ENCODE results near the gene SLC22A31.
"Not testable (repeated sequence)": the region's sequence is repeated elsewhere in the genome, so short reads cannot be mapped to it uniquely, and the experiment has no call there.

The SLC22A31 gene

DNA sequence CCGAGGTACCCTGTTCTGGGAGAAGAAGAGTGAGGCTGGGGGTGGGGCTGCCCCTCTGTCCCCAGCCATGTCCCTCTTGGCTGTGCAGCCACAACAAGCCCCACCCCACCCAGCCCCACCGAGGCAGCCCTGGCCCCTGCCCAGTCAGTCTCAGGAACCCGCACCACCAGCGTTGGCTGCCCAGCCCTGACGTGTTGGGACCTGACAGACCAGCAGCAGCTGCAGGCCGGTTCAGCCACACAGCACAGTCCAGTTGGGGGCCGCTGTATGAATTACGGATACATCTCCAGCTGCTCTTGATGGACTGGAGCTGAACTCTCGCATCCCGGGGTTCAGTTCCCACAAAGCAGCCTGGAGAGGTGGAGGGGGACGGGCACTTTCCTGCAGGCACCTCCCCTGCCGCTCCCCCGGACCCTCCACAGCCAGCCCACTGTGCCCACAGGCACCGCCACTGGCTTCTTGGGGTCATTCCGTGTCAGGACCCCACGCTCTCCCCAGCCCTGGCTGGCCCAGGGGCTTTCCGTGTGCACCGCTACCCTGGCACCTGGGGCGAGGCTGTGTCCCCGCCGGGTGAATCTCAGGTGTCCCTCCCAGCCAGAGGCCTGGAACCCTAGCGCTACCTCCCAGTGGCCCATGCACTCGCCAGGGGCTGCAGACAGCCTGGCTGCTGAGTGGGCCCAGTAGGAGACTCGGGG, 21.7 kb downstream of the SLC22A31 start:
- no peak for DNase-seq

DNA sequence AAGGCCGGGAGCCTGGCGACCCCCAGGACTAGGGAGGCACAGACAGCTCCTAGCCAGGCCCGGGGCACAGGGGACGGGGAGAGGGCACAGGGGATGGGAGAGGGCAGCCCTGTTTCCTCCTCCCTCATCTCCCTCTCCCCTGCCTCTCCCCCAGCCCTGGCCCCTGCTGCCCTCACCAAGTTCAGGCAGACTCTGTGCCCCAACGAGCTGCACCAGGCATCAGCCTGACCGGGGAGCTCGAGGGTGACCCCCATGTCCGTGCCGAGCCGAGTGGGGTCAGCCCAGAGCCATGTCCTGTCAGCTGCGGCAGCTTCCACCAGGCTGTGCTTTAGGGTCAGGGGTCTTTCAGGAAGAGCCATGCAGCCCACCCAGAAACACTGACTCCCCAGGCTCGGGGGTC, 22.8 kb downstream of the SLC22A31 start:
- no peak for DNase-seq

- no peak for DNase-seq
Observed at GRCh38 chr16:89176717-89177116, 23.6 kb downstream of the SLC22A31 start.

DNA sequence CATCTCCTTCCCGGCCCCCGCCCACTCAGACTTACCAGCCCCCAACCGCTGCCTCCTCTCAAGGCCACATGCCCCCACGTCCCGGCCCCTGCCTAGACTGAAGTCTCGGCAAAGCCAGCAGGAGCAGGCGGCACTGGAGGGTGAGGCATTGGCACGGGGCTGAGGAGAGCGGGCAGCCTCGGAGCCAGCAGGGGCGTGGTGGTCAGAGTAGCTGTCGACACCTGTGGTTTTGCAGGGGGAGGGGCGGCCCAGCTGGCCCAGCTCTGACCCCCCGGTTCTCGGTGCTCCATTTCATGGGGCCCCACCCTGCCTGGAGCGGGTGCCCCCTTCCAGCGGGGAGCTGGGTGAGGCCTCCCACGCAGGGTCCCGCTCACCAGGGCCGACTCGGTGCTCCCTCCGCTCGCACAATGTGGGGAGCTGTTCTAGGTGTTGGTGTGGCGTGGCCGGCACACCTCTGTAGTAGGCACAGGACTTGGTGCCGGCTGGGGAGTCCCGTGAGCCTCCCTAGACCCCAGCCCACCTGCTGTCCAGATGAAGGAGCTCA, 24.1 kb downstream of the SLC22A31 start:
- no peak for DNase-seq

GRCh38 chr16:89175280-89176146, 24.8 kb downstream of the SLC22A31 start:
- no peak for DNase-seq

DNA sequence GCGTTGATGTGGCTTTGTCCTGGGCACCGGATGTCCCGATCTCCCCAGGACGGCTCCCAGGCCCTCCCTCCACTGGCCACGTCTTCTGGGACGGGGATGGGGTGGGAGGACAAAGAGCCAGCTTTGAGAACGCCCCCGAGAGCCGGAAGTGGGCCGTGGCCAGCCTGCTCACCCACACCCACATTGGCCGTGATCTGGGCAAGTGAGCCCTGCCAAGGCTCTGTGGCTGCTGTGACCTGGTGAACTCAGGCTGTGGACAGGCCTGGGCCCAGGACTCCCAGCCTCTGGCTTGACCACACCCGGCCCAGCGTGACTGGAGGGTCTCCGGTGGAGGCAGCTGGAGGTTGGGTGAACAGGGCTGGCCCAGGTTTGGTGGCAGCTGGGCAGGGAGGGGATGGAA, 25.5 kb downstream of the SLC22A31 start:
- no peak for DNase-seq

DNA sequence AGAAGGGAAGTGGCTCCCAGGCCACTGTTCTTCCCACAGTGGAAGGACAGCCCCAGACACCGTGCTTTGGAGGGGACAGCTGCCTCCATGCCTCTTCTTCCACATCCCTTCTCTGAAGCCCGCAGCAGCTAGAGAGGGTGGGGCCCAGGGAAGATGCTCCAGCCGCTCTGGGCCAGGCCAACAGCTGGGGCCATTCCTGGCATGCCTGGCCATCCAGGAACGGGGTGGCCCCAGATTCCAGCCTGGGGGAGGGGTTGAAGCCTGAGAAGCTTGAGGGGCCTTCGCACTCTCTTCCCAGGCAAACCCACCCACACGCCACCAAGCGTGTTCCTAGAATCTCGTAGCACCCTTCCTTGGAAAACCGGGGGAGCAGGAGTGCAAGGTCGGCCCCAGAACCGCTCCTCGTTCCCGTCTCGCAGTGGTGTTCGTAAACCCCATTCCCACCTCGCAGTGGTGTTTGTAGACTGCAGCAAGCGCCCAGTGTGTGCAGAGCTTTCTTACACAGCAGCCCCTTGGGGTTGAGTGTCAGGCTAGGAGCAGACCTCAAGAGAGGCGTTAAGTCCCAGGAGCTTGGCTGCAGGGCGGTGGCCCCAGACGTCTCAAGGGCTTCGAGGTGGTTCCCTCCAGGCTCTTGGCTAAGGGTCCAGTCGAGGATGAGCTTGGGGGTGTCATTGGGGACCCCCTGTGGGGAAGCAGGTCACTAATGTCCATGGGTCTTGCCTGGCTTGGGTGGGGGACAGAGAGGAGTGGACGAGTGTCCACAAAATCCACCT, 26.1 kb downstream of the SLC22A31 start:
- no peak for DNase-seq

- DNase-seq: no peak
Observed at GRCh38 chr16:89173174-89173921, 27.0 kb downstream of the SLC22A31 start.

DNA sequence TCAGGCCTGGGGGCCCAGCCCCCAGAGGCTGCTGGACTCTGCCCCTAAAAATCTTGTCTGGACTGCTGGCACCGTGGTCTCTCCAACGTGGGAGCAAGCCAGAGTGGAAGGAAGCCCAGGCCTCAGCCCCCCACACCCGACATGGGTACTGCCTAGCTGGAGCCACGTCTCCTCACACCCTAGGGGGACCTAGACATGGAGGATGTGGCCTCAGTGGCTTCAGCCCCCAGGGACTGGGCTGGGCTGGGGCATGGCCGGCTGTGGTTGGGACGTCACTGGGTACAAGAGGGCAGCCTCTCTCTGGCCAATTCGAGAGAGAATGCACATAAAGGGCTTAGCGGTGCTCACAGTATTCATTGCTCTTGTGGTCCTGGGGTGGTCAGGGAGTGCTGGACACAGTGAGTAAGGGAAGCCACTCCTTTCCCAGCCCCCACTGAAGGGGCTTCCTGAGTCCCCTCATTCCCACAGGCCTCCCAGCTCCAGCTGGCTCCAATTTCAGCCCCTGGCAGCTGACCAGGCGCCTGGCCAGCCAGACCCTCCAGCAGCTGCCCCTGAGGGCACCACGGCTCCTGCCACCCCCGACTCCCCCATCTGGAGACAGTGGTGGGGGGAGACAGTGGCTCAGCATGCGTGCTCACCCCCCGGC, 27.7 kb downstream of the SLC22A31 start:
- DNase-seq: no peak

GRCh38 chr16:89172171-89172527, 28.2 kb downstream of the SLC22A31 start:
- no peak for DNase-seq

DNA sequence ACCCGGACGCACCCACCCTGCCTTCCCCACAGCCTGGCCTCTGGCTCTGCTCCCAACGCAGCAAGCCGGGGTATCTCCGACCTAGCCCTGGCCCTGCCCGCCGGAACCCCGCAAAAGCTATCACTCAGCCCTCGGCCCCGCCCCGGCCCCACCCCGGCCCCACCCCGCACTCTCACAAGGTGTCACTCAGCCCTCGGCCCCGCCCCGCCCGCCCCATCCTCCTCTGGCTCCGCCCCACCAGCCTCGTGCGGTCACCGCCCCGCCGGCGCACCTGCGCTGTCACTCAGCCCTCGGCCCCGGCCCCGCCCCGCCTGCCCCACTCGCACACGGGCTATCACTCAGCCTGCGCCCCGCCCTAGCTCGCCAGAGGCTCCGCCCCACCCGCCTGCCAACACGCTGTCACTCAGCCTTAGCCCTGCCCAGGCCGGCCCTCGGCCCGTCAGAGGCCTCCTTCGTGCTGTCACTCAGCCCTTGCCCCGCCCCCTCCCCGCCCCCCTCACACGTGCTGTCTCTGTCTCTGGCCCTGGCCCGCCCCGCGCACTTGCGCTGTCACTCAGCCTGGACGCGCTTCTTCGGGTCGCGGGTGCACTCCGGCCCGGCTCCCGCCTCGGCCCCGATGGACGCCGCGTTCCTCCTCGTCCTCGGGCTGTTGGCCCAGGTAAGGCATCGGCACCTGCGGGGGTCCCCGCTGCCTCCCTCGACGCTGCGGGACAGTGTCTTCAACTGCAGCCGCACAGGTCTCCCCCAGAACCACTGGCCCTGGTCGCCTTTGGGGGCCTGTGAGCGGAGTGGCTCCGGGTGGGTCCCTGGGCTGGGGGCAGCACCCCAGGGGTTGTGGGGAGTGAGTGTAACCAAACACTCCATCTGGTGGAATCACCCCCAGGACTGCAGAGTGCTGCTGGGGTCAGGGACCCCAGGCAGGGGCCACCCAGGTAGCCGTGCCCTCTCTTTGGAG, 28.8 kb downstream of the SLC22A31 start, which contains the start of gene CDH15:
CDH15 (plus strand) TSS at position 533 of the 955 bp plus-strand sequence; CDS start at position 617, 84 bp downstream.
- DNase-seq: peak; percentile 96 to 97

- DNase-seq: peak; percentile 43 to 51
Observed at GRCh38 chr16:89170346-89171215, 29.8 kb downstream of the SLC22A31 start.

DNA sequence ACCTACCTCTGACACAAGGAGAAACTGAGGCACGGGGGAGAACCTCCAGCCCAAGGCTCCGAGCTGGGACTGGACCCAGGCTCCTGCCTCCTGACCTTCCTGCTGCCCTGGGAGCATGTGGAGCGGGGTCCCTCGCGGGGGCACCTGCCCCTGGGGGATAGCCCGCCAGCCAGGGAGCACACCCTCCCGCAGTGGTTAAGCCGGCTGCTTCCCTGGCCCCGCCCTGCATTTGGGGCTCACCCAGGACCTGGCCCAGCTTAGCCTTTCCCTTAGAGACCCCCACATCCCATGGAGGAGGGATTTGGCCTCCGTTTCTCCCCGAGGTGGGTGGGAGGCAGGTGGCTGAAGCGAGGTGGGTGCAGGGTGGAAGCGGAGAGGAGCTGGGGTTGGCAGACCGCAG, 30.6 kb downstream of the SLC22A31 start:
- DNase-seq: no peak

DNA sequence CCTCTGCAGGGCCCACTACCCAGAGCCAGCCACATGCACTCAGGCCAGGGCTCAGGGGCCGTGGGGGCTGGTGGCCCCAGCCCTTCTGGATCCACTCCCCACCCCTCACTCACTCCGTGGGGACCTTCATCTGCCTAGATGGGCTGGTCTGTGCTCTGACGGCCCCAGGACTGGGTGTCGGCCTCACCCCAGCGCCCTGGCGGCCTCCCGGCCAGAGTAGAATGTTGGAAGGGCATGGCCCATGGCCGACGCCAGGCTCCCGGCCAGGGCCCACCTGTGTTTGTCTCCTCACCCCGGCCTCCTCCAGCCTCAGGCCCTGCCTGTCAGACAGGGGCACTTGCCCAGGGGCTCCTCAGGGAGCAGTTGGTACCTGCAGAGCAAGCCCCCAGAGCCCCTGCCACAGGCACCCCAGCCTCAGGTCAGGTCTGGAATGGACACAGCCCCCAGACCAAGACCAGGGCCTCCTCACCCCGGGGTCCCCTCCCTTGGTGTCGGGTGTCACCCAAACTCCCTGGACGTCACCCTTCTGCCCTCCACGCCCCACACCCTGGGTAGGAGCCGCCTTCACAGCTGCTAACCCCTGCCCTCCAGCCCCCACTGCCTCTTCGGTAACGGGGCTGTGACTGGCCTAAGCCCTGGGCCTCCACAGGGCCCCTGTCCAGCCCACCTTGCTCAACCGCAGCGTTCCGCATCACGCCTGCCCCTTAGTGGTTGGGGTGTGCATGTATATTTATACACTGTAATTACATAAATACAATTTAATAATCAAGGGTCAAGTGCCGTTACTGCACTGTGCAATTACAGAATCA, 31.8 kb downstream of the SLC22A31 start:
- no peak for DNase-seq

GRCh38 chr16:89167425-89167941, 32.9 kb downstream of the SLC22A31 start:
- peak; percentile 94 to 95 for DNase-seq

DNA sequence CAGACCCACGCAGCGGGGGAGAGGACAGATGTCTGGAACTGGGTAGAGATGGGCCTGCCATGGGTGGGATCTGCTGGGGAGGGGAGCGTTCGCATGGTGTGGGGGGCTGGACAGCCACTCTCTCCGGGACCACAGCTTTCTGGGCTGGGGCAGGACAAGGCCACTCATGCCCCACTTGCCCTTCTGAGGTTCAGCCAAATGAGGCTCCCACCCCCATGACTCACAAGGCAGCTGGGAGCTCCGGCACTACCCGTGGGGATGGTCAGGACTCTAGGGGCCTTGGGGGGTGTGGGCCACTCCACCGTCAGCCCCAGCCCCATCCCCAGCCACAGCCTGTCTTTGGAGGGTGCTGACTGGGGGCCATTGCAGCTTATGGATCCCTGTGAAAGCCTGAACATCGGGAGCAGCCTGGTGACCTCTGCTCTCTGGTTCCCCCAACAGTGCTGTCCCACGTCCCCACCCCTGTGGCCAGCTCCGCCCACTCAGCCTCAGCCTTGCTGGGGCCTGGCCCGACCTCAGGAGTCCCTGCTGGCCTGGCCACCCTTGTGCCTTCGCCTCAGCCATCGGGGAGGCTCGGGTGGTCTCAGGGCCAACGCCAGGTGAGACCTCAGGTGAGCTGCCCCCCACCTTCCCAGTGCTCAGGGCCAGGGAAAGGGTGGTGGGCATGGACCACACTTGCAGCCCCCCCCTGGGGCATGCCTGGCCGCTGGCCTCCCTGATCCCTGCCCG, 33.5 kb downstream of the SLC22A31 start:
- DNase-seq: no peak

DNA sequence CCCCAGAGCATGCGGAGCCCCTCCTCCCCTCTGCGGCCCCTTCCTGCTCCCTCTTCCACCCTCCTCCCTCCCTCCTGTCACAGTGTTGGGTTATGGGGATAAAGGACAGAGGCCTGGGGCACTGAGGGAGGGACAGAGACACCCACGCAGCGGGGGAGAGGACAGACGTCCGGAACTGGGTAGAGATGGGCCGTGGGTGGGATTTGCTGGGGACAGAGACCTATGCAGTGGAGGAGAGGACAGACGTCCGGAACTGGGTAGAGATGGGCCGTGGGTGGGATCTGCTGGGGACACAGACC, 34.7 kb downstream of the SLC22A31 start:
- not testable (repeated sequence) for DNase-seq
